22Rv1 (cell line): ENCODE measurements around the gene CHD8.

Source experiments
- ZFX ChIP-seq: fragments of 450-650 bp; IDR thresholded peaks from 2 replicates; pipeline ENCODE4 v1.6.1; 2017; ENCODE audit warnings: antibody characterized with exemption, borderline replicate concordance
- TF ChIP-seq, protein P1 (sequence below): fragments of 450-650 bp; IDR thresholded peaks from 2 replicates; pipeline ENCODE4 v1.5.1; 2017; ENCODE audit warnings: mild to moderate bottlenecking

DNA sequence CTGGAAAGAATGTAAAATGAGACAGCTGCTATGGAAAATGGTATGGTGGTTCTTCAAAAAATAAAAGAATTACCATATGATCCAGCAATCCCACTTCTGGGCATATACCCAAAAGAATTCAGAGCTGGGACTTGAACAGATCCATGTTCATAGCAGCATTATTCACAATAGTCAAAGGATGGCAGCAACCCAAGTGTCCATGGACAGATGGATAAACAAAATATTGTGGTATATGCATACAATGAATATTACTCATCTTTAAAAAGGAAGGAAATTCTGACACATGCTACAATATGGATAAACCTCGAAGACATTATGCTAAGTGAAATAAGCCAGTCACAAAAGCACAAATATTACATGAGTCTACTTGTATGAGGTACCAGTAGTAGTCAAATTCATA, 11.7 kb upstream of the CHD8 start:
- TF ChIP-seq, protein P1, sequence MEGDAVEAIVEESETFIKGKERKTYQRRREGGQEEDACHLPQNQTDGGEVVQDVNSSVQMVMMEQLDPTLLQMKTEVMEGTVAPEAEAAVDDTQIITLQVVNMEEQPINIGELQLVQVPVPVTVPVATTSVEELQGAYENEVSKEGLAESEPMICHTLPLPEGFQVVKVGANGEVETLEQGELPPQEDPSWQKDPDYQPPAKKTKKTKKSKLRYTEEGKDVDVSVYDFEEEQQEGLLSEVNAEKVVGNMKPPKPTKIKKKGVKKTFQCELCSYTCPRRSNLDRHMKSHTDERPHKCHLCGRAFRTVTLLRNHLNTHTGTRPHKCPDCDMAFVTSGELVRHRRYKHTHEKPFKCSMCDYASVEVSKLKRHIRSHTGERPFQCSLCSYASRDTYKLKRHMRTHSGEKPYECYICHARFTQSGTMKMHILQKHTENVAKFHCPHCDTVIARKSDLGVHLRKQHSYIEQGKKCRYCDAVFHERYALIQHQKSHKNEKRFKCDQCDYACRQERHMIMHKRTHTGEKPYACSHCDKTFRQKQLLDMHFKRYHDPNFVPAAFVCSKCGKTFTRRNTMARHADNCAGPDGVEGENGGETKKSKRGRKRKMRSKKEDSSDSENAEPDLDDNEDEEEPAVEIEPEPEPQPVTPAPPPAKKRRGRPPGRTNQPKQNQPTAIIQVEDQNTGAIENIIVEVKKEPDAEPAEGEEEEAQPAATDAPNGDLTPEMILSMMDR: no peak
- no peak for TF ChIP-seq ZFX
